Measurements from ENCODE around the gene PIGK. TPM values are rescaled to one million over a fixed set of nuclear protein-coding genes. Genes with fewer than 3 reads are reported as not detected.
A peak's percentile ranks its signal among the peaks of the same experiment; 100 is the strongest.

The PIGK gene
- total RNA-seq, 1 donor from 2014 or later, result 32.7 TPM

GRCh38 chr1:77096496-77097255, 122.6 kb downstream of the PIGK start:
- no peak for DNase-seq

DNA sequence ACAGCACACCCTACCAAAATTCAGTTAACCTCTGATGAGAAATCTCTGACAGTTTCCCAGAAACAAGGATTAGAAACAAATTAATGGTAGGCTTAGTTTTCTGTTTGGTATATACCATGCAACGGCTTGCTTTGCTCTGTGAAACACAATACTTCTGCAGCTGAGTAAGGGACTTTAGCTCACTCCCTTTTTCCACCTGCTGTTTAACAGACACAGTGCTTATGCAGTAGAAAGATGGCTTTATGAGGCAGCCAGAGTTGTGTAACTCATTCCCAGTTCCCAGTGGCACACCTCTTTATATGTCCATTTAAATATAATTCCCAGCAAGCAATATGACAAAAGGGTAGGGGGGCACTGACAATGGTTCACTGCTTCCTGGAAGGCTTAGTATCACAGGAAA, 124.0 kb downstream of the PIGK start:
- peak; percentile 80 for DNase-seq

DNA sequence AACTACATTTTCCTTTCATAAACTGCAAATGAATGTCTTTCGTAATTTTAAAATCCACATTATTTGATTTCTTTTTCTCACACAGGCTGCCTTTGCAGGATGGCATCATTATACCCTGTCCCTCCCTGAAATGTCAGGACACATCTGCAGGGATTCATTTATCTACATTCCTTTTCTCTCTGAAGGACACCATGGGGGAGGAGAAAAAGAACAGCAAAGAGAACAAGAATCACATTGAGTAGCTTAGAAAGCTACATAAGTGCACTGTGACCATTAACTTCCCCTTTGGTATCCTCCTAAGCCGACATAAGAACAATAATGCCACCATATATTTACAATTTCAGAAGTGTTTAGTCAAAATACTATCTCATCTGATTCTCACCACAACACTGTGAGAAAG, 129.5 kb downstream of the PIGK start:
- no peak for DNase-seq

- DNase-seq, result no peak
Measured at GRCh38 chr1:77085109-77085508, 134.1 kb downstream of the PIGK start.

DNA sequence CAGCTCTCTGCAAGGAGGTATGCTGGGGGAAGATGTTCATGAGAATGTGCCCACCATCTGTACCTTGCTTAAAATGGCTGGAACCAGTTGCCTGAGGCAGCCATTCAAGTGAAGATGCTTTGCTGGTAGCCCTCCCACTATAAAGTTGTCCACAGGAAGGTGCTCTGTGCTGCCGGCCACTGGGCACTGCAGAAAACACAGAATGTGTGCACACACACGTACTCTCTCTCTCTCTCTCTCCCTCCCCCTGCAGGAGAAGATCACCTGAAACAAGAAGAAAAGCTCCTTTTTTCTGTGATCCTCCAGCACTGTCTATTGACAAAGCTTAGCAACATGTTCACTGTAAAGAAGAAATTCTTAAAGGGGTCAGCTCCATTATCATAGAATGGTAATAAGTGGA, 134.8 kb downstream of the PIGK start:
- DNase-seq, result no peak

- peak; percentile 14 for DNase-seq
Measured at GRCh38 chr1:77081834-77082233, 137.4 kb downstream of the PIGK start.

DNA sequence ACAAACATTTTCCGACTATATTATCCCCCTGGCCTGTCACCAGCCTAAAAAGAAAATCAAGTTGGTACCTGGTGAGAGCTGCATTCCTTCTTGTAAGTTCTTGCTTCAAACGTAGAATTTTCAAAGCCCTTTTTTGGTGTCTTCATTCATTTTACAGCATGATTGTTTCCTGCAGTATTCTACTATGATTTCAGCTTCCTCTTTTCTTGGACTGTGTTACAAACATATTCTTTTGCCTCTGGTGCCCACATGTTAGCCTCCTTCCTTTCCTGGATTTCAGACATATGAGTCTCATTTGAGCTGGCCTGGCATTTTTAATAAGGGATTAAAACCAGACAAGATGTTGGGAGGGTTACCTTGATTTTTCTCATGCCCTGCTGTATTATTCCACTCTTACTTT, 142.5 kb downstream of the PIGK start:
- DNase-seq, result no peak

GRCh38 chr1:77068013-77068412, 151.2 kb downstream of the PIGK start:
- DNase-seq, result no peak

DNA sequence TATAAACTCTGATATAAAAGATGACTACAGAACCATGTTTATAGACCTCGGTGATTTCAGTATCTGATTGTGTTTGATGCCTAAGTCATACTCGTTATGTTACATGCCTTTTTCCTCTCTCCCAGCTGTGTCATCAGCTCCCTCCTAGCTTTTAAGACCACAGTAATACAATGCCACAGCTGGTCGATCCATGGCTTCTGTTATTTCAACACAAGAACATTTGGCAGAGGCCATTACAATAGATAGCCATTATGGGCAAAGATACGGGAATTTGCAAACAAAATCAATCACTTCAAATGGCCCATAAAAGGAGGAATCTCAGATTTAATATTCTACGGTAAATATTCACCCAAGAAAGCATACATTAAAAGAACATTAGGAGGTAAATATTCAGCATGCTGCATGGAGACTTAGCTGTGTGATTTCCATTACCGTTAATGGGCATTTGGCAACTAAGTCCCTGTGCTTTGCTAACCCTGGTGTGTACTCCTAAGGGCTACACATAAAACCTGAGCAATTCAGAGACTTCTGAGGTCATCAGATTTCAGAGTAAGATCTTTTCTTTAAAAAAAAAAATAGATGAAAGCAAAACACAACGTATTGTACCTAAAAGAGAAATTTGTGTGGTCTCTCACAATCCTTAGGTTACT, 153.4 kb downstream of the PIGK start:
- DNase-seq, result no peak

DNA sequence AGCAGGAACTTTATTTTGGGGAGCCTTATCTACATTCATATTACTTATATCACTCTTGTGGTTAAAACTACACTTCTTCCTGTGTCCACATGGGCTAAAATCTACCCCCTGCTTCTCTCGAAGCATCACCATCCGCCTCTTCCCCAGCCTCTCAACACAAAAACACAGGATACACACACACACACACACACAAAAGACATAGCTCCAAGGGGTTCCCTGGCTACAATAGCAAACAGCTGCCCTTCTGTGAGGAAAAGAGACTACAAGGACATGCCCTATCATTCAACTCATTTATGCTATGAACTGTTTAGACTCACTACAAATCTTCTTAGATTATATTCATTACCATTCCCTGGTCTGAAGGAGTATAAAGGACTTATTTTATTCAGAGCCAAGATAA, 155.0 kb downstream of the PIGK start:
- DNase-seq, result no peak

DNA sequence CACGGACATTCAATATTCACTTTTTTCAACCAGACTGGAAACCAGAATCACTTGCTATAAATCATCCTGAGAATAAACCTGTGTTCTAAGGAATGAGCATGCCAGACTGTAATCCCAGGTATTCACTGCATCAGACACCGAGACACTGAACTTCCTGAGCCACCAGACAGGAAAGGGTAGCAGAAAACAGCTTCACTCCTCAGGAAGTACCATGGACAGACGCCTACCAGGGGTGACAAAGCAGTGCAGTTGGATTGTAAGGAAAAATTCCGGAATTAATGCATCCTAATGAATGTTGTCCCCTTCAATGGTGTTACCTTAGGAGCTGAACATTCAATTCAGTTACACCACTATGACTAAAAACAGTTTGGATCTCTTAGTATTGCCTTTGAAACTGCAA, 156.1 kb downstream of the PIGK start:
- DNase-seq, result no peak

DNA sequence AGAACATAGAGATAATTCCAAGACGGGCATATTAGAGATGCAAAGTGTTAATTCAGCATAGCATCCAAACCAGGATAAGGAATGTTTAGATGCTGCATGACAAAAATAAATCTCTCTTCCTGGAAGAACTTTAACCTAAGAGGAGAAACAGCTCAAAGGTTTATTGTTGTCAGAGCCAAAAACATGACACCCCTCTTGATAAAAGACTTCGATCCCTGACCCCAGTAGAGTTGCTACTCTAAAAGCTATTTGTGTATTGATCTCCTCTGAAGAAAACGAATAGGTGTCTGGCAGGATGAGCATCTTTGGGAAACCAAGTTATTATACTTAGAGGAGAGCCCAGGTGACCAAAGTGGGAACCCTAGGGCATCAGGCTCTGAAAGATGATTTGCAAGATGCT, 158.1 kb downstream of the PIGK start:
- DNase-seq, result no peak

GRCh38 chr1:77060000-77060399, 159.2 kb downstream of the PIGK start:
- no peak for DNase-seq

GRCh38 chr1:77057994-77058585, 161.1 kb downstream of the PIGK start:
- no peak for DNase-seq

DNA sequence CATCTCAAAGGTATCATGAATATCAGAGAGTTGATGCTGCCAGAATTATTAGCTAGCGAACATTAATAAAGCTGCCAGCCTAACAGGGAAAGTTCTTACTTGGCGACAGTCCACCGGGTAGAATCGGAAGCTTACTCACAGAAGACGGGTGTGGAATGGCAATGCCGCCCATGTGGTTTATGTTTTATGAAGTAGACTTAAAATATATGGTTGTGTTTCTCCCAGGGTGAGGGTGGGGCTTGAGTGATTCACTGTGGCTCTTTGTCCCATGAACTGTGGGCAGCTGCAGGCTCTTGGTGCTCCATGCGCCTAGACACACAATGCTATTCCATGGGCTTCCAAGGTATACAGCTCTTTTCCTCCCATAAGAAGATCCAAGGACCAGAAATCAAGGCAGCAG, 162.7 kb downstream of the PIGK start:
- no peak for DNase-seq

- no peak for DNase-seq
Measured at GRCh38 chr1:77051425-77051824, 167.8 kb downstream of the PIGK start.

DNA sequence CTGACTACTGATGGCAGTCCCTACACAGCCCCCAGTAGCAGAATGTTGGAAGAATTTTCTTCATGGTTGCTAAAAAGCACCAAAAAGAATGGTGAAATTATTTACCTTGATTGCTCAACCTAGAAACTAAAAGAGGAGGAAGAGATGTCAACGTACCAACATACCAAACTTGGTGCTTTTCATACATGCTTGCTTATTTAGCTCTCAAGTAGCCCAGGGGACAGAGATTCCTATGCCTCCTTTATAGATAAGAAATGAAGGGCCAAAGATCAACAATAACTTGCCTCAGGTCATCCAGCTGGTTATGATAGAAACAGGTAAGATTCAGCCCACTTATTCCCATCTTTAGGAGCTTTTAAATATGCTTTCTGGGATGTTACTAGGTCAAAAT, 170.6 kb downstream of the PIGK start:
- no peak for DNase-seq

- no peak for DNase-seq
Measured at GRCh38 chr1:77047978-77048614, 171.1 kb downstream of the PIGK start.

- no peak for DNase-seq
Measured at GRCh38 chr1:77047575-77047974, 171.7 kb downstream of the PIGK start.

DNA sequence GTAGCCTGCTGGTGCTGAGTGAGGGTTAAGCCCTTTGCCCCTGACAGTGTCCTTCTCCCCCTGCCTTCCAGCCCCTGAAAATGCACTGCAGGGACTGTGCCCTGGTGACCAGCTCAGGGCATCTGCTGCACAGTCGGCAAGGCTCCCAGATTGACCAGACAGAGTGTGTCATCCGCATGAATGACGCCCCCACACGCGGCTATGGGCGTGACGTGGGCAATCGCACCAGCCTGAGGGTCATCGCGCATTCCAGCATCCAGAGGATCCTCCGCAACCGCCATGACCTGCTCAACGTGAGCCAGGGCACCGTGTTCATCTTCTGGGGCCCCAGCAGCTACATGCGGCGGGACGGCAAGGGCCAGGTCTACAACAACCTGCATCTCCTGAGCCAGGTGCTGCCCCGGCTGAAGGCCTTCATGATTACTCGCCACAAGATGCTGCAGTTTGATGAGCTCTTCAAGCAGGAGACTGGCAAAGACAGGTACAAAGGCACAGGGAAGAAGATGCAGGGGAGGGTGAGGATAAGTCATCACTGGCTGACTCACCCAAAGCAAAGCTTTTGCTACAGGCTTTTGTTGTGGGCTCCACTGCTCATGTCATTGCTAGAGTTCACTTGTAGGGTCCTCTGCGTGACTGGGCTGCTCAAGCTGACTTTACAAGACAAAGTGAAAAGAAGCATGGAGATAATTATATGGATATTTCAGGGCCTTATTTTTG, 174.9 kb downstream of the PIGK start:
- no peak for DNase-seq

GRCh38 chr1:77040826-77041225, 178.4 kb downstream of the PIGK start:
- DNase-seq, result no peak

GRCh38 chr1:77039739-77040138, 179.5 kb downstream of the PIGK start:
- no peak for DNase-seq

DNA sequence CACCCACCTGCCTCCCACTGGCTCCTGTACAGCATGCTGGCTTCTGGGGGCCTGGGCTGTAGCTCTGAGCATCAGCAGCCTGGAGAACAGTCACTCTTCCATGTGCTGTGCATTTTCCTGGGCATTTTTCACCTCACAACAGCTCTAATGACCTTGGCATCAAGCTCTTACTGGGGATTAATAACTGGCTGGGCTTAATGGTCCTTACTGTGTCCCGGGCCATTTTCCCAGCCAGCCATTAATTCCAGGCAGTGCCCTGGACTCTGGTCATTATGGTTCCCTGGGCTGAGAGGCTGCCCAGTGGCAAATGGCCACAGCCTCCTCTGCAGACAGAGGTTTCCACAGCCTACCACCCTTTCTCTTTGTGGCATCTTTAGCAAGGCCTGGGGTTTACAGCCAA, 180.1 kb downstream of the PIGK start:
- no peak for DNase-seq
